Mucosa of descending colon (tissue), 3 donors: Measurements from ENCODE around the gene RS1. TPM values are rescaled to one million over a fixed set of nuclear protein-coding genes. Genes with fewer than 3 reads are reported as not detected.

Source experiments
- ATAC-seq: fragments of 200-7000 bp; cut with Tn5 transposase; one replicate; pipeline ENCODE4 v1.9.1; 2020; ENCODE audit warnings: mild to moderate bottlenecking, moderate library complexity
- DNase-seq, 3 donors: peaks; one replicate each; pipeline ENCODE4 v3.0.0-alpha.2; 2020
- H3K36me3 ChIP-seq: fragments of 200-600 bp; one replicate; pipeline ENCODE4 v1.8.0; 2021; ENCODE audit warnings: low read depth, mild to moderate bottlenecking
- H3K4me1 ChIP-seq: fragments of 200-600 bp; one replicate; pipeline ENCODE4 v1.8.0; 2021; ENCODE audit warnings: low read depth, mild to moderate bottlenecking
- H3K4me3 ChIP-seq: fragments of 200-600 bp; one replicate; pipeline ENCODE4 v1.8.0; 2021; ENCODE audit warnings: mild to moderate bottlenecking
- H3K9me3 ChIP-seq: fragments of 200-600 bp; one replicate; pipeline ENCODE4 v1.8.0; 2021; ENCODE audit warnings: mild to moderate bottlenecking
- intact Hi-C, 2 donors: fragments of 100-400 bp; cut with DNase I in 1 of 2; cut with micrococcal nuclease in 1 of 2; formaldehyde crosslinking; loops; one replicate each; pipeline versions ENCODE4 v1.11.0 to v1.11.1; 2022; cut with DNase I, micrococcal nuclease
- total RNA-seq, 3 donors: library from RNA; stranded (reverse); fragmentation: NEBNext Ultra II Directional in 2 of 3; extraction: Animal tissue kit (Norgen Biotek cat#: 25700) in 2 of 3; gene quantifications; one replicate each; pipeline versions ENCODE4 v1.2.1 to v1.2.4, GENCODE V29; 2021 to 2023
- TF ChIP-seq, protein P1 (sequence below): fragments of 200-600 bp; IDR thresholded peaks from one replicate; pipeline ENCODE4 v1.8.0; 2022; ENCODE audit warnings: antibody characterized with exemption, mild to moderate bottlenecking
- donor health status: DM: no; HTN: no; CAD: no; lungs with moderate emphysema.
- donor health status: DM: no; HTN: no; CAD: no.
- donor health status: DM: no; HTN: yes; CAD: no.

The RS1 gene
- total RNA-seq, 3 donors from 2014 or later: not detected

- DNase-seq (no peak), ATAC-seq (no peak)
- intact Hi-C loops: no loop called here
- H3K4me1 ChIP-seq: no peaks in the 10 kb centered on the region
- no peak overlapping the region for H3K4me3 ChIP-seq
- H3K36me3 ChIP-seq: no peaks in the 10 kb centered on the region
- H3K9me3 ChIP-seq: no peaks in the 10 kb centered on the region
- TF ChIP-seq, protein P1, sequence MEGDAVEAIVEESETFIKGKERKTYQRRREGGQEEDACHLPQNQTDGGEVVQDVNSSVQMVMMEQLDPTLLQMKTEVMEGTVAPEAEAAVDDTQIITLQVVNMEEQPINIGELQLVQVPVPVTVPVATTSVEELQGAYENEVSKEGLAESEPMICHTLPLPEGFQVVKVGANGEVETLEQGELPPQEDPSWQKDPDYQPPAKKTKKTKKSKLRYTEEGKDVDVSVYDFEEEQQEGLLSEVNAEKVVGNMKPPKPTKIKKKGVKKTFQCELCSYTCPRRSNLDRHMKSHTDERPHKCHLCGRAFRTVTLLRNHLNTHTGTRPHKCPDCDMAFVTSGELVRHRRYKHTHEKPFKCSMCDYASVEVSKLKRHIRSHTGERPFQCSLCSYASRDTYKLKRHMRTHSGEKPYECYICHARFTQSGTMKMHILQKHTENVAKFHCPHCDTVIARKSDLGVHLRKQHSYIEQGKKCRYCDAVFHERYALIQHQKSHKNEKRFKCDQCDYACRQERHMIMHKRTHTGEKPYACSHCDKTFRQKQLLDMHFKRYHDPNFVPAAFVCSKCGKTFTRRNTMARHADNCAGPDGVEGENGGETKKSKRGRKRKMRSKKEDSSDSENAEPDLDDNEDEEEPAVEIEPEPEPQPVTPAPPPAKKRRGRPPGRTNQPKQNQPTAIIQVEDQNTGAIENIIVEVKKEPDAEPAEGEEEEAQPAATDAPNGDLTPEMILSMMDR: no peak
Observed at GRCh38 chrX:18676470-18676869, 4.6 kb upstream of the RS1 start.

- H3K4me3 ChIP-seq: no peak overlapping the region
- intact Hi-C loops: no loop called here
- H3K9me3 ChIP-seq: no peaks in the 10 kb centered on the region
- DNase-seq (no peak), ATAC-seq (no peak)
- TF ChIP-seq, protein P1: no peak
- H3K4me1 ChIP-seq: no peaks in the 10 kb centered on the region
- H3K36me3 ChIP-seq: no peaks in the 10 kb centered on the region
Observed at GRCh38 chrX:18676050-18676449, 4.1 kb upstream of the RS1 start.

DNA sequence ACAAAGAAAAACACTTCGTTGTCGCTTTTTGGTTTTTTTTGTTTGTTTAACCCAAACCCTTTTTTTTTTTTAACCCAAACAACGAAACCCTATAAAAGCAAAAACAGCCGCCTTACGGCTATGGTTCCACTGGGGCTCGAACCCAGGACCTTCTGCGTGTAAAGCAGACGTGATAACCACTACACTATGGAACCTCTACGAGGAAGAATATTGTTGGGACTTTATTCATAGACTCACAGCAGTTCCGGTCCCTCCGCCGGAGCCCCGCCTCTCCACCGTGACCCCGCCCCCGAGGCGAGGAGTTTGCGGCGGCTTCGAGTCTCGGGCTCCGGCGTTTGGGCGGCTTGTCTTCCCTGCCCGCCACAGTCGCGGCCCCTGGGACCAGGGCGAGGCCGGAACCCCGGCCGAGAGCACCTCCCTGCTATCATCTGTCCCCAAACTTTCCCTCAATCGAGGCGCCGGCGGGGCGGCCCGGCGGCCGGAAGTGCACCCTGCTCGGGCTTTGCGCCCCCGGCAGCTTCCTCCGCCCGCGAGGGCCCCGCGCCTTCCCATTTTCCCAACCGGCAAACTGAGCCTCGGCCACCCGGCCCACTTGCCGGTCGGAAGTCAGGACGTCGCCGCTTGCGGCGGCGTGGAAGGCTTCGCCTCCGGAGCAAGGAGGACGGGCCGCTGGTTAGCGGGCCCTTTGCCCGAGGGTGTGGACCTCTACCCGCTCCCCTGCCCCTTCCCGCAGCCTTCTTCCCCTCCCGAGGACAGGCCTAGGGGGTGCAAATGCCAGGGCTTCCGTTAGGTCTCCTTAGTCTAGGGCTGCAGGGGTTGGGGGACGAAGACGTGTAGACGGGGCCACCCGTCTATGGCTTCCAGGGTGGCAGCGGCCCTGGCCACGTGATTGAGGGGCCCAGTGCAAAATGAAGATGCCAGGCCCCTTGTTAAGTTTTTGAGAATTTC lies 3.2 kb upstream of the RS1 start:
- peak; percentile 95 for ATAC-seq

DNA sequence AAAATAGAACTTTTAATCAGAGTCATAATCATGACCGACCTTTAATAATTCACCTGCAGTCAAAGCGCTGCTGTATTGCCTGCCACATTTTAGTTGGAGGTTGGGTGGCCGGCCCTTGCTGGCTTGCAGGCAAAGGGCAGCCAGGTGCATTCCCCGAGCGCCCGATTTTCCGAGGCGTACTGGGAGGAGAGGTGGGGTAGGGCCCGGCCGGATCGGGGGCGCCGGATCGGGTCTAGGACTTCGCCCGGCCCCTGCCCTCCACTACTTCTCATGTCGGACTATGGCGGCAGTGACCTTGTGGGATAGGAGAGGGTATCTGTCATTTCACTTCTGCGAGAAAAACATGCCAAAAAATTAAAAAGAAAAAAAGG lies 2.5 kb upstream of the RS1 start:
- intact Hi-C loops: no loop called here
- Histone ChIP-seq H3K4me1 (no peaks in the 10 kb centered on the region), H3K36me3 (no peaks in the 10 kb centered on the region), H3K4me3 (peak overlapping the region; percentile 9), H3K9me3 (no peaks in the 10 kb centered on the region)
- DNase-seq: peak; percentile 24 to 58 (median 55)
- TF ChIP-seq, protein P1: no peak
- peak; percentile 47 for ATAC-seq

More for the DNA sequence above, 3.2 kb upstream of the RS1 start:
- Histone ChIP-seq H3K9me3 (no peaks in the 10 kb centered on the region), H3K36me3 (no peaks in the 10 kb centered on the region), H3K4me3 (peak overlapping the region; percentile 24), H3K4me1 (no peaks in the 10 kb centered on the region)
- peak; percentile 80 to 85 (median 83) for DNase-seq
- TF ChIP-seq, protein P1: no peak
- intact Hi-C loops: no loop called here

GRCh38 chrX:18668071-18668835 lies 3.7 kb downstream of the RS1 start:
- DNase-seq (no peak), ATAC-seq (no peak)
- intact Hi-C loops: no loop called here
- H3K4me1 ChIP-seq: no peaks in the 10 kb centered on the region
- no peaks in the 10 kb centered on the region for H3K36me3 ChIP-seq
- H3K9me3 ChIP-seq: no peaks in the 10 kb centered on the region
- H3K4me3 ChIP-seq: no peak overlapping the region
- TF ChIP-seq, protein P1: no peak
